ENCODE data around the gene SLC25A41.

Gene SLC25A41

DNA sequence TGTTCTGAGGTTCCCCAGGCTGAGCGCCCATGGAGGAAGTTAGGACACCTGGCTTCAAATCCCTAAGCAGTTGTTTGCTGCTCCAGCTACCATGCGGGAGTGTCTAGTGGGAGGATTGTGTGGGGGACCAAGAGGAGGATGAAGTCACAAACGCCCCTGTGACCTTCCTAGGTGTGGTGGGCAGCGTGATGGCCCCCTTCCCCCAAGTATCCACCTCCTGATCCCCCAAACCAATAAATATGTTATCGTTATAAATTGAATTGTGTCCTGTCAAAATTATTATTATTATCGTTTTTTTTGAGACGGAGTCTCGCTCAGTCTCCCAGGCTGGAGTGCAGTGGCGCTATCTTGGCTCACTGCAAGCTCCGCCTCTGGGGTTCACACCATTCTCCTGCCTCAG lies at the start of gene SLC25A41:
Gene SLC25A41, minus strand, starts transcription at position 101 of the 400 bp plus-strand sequence. Its CDS starts 70 bp downstream, at position 31.
- no peak for DNase-seq

GRCh38 chr19:6483235-6483634 lies 49.7 kb upstream of the SLC25A41 start:
- no peak for DNase-seq

DNA sequence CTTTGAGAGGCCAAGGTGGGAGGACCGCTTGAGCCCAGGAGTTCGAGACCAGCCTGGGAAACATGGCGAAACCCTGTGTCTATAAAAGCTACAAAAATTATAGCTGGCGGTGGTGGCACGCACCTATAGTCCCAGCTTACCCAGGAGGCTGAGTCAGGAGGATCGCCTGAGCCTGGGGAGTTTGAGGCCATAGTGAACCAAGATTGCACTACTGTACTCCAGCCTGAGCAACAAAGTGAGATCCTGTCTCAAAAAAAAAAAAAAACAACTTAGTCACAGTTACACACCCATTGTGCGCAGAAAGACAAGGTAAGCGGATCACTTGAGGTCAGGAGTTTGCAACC lies 48.8 kb upstream of the SLC25A41 start:
- no peak for DNase-seq

DNA sequence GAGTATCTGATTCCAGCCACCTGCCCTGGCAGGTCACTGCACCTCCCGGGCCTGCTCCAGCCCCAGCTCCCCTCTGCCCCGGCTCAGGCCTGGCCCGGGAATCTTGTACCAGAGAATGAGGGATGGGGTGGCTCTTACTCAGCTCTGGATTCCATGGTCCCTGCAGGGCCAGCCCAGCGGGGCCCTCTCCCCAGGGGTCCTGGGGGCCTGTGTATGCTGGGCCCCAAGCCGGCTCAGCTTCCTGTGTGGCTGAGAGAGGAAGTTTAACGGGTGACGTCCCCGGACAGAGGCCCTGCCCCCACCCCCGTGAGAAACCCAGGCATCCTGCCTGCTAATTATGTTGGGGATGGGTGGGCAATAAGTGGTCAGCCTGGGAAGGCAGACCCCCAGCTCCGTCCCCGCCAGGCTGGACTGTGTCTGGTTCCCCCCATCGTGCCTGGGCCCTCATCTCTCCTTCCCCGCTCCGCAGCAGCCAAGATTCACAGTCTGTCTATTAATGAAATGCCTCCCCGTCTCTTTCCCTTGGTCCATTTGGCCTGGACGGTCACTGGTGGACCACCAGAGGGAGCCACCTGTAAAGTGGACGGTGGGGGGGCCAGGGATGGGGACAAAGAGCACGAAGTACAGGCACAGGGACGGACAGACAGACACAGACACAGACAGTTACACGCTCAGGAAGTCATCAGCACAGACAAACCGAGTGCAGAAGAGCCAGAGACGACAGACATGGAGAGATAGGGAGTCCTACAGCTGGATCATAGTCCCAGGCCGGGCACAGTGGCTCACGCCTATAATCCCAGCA lies 48.2 kb upstream of the SLC25A41 start, which contains the start of gene DENND1C:
Gene DENND1C, minus strand, starts transcription at position 247 of the 802 bp plus-strand sequence. Its CDS starts 92 bp downstream, at position 155.
- peak; percentile 79 for DNase-seq

DNA sequence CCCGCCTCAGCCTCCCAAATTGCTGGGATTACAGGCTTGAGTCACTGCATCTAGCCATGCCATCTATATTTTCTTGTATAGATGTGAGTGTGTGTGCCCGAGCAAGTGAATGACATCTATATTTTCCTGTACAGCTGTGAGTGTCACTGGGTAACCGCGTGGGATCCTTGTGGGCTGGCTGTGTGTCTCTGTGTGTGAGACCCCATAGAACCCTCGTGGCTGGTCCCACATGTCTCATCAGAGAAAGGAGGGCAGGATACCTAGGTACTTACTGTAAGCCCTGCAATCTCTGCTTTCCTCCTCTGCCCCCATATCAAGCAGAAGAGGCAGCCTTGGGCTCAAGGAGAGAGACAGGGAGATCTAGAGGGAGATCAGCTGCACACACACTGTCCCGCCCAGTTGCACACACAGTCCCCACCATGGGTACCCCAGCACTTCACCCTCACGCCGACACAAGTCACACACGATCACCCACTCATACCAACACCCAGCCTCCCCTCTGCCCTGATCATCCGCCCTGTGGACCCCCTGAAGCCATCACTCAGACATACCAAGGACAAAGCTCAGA lies 47.4 kb upstream of the SLC25A41 start:
- no peak for DNase-seq

DNA sequence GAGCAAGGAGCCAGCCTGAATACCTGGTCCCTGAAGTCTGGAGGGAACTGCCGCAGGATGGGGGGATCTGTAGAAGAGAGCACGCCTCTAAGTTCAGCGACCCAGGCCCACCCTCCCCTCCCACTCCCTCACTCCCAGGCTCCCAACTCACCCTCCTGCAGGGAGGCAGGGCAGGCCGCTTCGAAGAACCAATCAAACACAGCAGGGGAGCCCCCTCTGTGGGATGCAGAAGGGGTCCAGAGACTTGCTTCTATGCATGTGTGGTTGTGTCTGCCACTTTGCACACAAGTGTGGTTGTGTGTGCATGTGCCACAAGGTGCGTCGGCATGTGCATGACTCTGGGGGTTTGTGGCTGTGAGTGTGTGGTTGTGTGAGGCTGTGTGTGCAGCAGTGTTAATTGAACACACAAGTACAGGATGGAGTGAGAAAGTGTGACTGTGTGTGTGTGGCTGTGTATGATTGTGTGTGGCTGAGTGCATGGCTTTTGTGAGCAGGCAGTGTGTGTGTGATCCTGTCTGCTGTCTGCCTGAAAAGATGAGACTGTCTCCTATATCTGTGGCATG lies 46.4 kb upstream of the SLC25A41 start:
- DNase-seq = no peak

DNA sequence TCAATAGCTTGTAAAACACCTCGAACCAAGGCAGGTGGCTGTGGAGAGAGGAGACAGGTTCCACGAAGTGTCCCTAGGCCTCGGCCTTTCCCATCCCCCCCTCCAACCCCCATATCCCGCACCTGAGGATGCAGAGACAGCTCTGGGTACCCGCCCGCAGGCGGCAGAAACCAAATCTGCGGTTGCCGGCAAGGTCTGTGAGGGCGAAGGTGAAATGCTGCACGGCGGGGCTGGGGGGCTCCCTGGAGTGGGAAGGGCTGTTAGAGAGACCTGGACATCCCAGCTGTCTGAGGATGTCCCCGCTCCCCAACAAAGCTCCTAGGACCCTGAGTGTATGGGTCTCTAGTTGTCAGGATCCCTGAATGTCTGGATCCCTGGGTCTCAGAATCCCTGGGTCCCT lies 45.3 kb upstream of the SLC25A41 start:
- no peak for DNase-seq

- DNase-seq = no peak
Measured at GRCh38 chr19:6476896-6477431, 43.4 kb upstream of the SLC25A41 start.

- peak; percentile 44 for DNase-seq
Measured at GRCh38 chr19:6476155-6476895, 42.8 kb upstream of the SLC25A41 start.

GRCh38 chr19:6475321-6476108 lies 42.0 kb upstream of the SLC25A41 start:
- DNase-seq = no peak

DNA sequence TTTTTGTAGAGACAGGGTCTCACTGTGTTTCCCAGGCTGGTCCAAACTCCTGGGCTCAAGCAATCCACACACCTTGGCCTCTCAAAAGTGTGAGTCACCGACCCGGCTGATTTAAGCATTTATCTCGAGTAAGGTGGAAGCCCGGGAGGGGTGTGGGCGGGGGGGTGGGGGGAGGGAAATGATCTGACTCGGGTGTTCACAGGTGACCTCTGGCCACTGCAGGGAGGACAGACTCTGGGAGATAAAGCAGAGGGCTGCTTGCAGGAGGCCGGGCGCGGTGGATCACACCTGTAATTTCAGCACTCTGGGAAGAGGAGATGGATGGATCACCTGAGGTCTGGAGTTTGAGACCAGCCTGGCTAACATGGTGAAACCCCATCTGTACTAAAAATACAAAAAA lies 40.1 kb upstream of the SLC25A41 start:
- no peak for DNase-seq

DNA sequence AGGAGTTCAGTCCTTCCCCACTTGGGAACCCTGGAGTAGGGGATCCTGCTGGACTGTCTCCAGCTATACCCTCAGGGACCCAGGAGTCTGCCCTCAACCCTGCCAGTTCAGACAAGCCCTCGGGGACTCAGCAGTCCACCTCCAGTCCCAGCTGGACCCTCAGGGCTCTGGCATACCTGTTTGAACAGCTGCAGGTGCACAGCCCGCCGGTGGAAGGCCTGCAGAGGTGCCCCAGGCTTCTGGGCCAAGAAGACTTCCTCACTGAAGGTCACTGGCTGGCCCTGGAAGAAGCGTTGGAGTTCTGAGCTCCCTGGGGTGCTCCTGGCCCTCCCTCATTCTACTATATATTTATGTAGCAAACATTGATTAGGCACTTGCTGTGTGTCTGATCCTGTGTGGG lies 39.1 kb upstream of the SLC25A41 start:
- no peak for DNase-seq

- no peak for DNase-seq
Measured at GRCh38 chr19:6471076-6471475, 37.5 kb upstream of the SLC25A41 start.

GRCh38 chr19:6470173-6470572 lies 36.6 kb upstream of the SLC25A41 start:
- DNase-seq = no peak

DNA sequence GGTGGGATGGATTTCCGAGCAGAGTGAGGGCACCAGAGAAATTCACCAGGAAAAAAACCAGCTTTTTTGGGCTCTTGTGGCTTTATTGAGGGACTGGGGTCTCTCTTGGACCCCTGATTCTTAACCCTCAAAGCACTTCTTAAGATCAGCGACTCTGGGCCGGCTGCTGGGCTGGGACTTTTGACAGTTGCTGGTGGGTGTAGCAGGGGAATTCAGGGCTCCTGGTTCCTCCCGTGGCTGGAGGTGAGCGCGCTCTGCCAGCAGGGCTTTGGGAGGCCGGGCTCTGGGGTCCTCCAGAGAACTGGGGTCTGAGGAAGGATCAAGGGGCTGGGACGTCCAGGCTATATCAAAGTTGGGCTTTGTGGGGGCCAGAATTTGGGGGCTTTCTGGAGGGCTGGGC lies 33.8 kb upstream of the SLC25A41 start:
- no peak for DNase-seq

GRCh38 chr19:6466526-6467248 lies 33.1 kb upstream of the SLC25A41 start:
- no peak for DNase-seq

DNA sequence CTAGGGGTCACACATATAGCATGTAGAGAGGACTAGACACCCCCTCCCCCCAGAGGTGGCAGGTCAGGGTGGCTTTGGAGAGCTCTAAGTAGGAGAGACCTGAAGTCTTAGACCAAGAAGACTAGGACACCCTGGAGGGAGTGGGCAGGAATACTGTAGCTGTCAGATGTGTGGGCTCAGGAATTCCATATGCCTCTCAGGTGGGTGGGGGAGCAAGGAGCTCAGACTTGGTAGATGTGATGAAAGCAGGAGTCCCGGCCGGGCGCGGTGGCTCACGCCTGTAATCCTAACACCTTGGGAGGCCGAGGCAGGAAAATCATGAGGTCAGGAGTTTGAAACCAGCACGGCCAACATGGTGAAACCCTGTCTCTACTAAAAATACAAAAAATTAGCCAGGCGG lies 32.1 kb upstream of the SLC25A41 start:
- DNase-seq = no peak

DNA sequence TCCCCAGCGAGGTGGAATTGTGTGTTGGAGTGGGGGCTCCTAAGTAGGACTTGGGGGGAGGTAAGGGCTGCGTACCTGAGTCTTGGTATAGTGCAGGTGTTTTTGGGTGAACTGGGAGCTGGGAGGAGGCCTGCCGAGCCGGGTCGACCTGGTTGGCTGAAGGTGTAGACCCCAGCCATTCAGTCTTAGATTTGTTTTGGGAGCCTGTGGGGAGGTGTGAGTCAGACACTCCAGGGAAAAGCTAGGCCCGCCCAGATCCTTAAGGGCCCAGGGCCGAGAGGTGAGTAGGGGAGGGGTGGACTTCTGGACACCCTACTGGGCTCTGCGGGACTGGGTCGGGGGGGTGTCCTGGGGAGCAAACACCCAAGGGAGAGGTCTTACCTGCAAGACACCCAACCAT lies 31.4 kb upstream of the SLC25A41 start:
- DNase-seq = no peak

DNA sequence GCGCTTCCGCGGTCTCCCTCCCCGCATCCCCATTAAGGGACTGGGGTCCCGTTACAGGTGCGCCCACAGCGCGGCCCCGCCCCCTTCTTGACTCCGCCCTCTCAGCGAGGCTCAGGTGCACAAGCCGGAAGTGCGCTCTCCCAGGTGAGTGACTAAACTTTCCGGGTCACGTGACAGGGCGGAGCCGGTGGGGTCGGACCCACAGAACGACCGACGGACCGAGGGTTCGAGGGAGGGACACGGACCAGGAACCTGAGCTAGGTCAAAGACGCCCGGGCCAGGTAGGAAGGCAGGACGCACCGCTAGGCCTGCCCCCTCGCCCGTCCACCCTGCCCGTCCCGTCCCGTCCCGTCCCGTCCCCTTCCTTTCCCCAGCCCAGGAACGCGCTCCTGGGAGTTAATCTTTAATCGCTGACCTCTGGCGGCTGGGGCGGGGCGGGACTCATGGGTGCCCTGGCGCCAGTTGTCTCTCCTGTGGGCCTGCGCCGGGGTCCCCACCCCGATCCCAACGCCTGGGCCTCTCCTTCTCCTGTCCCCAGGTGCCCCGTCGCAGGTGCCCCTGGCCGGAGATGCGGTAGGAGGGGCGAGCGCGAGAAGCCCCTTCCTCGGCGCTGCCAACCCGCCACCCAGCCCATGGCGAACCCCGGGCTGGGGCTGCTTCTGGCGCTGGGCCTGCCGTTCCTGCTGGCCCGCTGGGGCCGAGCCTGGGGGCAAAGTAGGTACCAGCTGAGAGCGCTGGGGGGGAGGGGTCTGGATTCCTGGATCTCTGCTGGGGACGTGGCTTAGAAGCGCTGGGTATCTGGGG lies 30.7 kb upstream of the SLC25A41 start, which contains the start of gene CRB3:
Gene CRB3, plus strand, starts transcription at position 202 of the 804 bp plus-strand sequence. Its CDS starts 431 bp downstream, at position 633.
- peak; percentile 57 for DNase-seq

GRCh38 chr19:6460099-6460884 lies 26.7 kb upstream of the SLC25A41 start:
- DNase-seq = peak; percentile 94
